ENCODE measurements around the gene RANBP1. TPM values are rescaled to one million over a fixed set of nuclear protein-coding genes. Genes with fewer than 3 reads are reported as not detected.
"Not testable (repeated sequence)": the region's sequence is repeated elsewhere in the genome, so short reads cannot be mapped to it uniquely, and the experiment has no call there.

Gene RANBP1
- total RNA-seq: 100 to 1,000 TPM in 1 of 3 donors, 10 to 100 TPM in 2; 58.4 to 102 (median 66.0) TPM
- long read RNA-seq, donor 1, transcript RANBP1-201 (6 exons, 837 nt): major isoform, 60 of 101 reads
- long read RNA-seq, donor 1, transcript RANBP1-202 (6 exons, 1,132 nt): minor isoform, 34 of 101 reads
- long read RNA-seq, donor 1, partial matches to known transcripts: 4 of 101 reads
- long read RNA-seq, donor 1, other reads (novel, unspliced or antisense): 1 of 101 reads
- long read RNA-seq, donor 2, transcript RANBP1-201 (6 exons, 837 nt): major isoform, 29 of 62 reads
- long read RNA-seq, donor 2, transcript RANBP1-202 (6 exons, 1,132 nt): minor isoform, 20 of 62 reads
- long read RNA-seq, donor 2, partial matches to known transcripts: 8 of 62 reads
- long read RNA-seq, donor 2, other reads (novel, unspliced or antisense): 3 of 62 reads

- Histone ChIP-seq H3K36me3 (ENCODE audit: low read depth) (peaks cover 6% of the 10 kb centered on the region), H3K4me3 (peak within 1 kb of the TSS; percentile 38), H3K4me1 (ENCODE audit: low read depth) (peaks cover 25% of the 10 kb centered on the region), H3K9me3 (no peaks in the 10 kb centered on the region)
- intact Hi-C loops (cut with DNase I, micrococcal nuclease): no loop called here
- ATAC-seq: no peak
- peak in 2 of 3 donors; percentile 30 to 61 for DNase-seq
- TF ChIP-seq CTCF (IDR thresholded peaks at IDR 0.05): no peak
Measured at GRCh38 chr22:20115691-20116375, at the start of gene RANBP1. Gene RANBP1 (plus strand): TSS chr22:20116104. CDS start chr22:20116185, 81 bp downstream.

GRCh38 chr22:20066617-20067383, 49.1 kb upstream of the RANBP1 start:
- Histone ChIP-seq H3K36me3 (ENCODE audit: low read depth) (no peaks in the 10 kb centered on the region), H3K4me3 (no peak overlapping the region), H3K4me1 (ENCODE audit: low read depth) (no peaks in the 10 kb centered on the region), H3K9me3 (no peaks in the 10 kb centered on the region)
- intact Hi-C loops (cut with DNase I, micrococcal nuclease): no loop called here
- no peak for TF ChIP-seq CTCF (IDR thresholded peaks at IDR 0.05)
- ATAC-seq (no peak), DNase-seq (no peak)

- intact Hi-C loops (cut with DNase I, micrococcal nuclease); H3K9me3 ChIP-seq; H3K4me1 ChIP-seq (ENCODE audit: low read depth); H3K36me3 ChIP-seq (ENCODE audit: low read depth); H3K4me3 ChIP-seq; ATAC-seq; DNase-seq: not testable (repeated sequence)
Measured at GRCh38 chr22:20067384-20067682, 48.6 kb upstream of the RANBP1 start.

- Histone ChIP-seq H3K9me3 (no peaks in the 10 kb centered on the region), H3K36me3 (ENCODE audit: low read depth) (no peaks in the 10 kb centered on the region), H3K4me1 (ENCODE audit: low read depth) (no peaks in the 10 kb centered on the region), H3K4me3 (no peak overlapping the region)
- DNase-seq (no peak), ATAC-seq (no peak)
- TF ChIP-seq CTCF (IDR thresholded peaks at IDR 0.05): no peak
- intact Hi-C loops (cut with DNase I, micrococcal nuclease): no loop called here
Measured at GRCh38 chr22:20068640-20069039, 47.3 kb upstream of the RANBP1 start.

- no peak for TF ChIP-seq CTCF (IDR thresholded peaks at IDR 0.05)
- Histone ChIP-seq H3K36me3 (ENCODE audit: low read depth) (no peaks in the 10 kb centered on the region), H3K4me1 (ENCODE audit: low read depth) (no peaks in the 10 kb centered on the region), H3K9me3 (no peaks in the 10 kb centered on the region), H3K4me3 (no peak overlapping the region)
- ATAC-seq: no peak
- DNase-seq: no peak
- intact Hi-C loops (cut with DNase I, micrococcal nuclease): no loop called here
Measured at GRCh38 chr22:20069331-20070042, 46.4 kb upstream of the RANBP1 start.
